ENCODE results near the gene NKAPL. TPM values are rescaled to one million over a fixed set of nuclear protein-coding genes. Genes with fewer than 3 reads are reported as not detected.

NKAPL gene
- total and polyA plus RNA-seq, 10 of the 15 experiments (the other 5 are each of a cell fraction or from before 2014, with no cell fraction given) = 0.10 to 0.48 (median 0.19) TPM; not detected in 1

GRCh38 chr6:28281288-28282064, 22.4 kb downstream of the NKAPL start, which contains the start of gene PGBD1 (continued):
- no peak for TF ChIP-seq ZNF687 (IDR thresholded peaks at IDR 0.05)
- TF ChIP-seq NKRF (conservative IDR thresholded peaks at IDR 0.05) = no peak
- no peak for TF ChIP-seq MYC (IDR thresholded peaks at IDR 0.05; ENCODE audit: insufficient read depth, insufficient read length, insufficient replicate concordance, low read length, severe bottlenecking)
- TF ChIP-seq TCF3 (IDR thresholded peaks at IDR 0.05; ENCODE audit: borderline replicate concordance, insufficient read depth, low read depth, low read length) = no peak
- no peak for TF ChIP-seq YBX1 (IDR thresholded peaks at IDR 0.05)
- TF ChIP-seq NR2C2 (IDR thresholded peaks at IDR 0.05; ENCODE audit: borderline replicate concordance, control insufficient read depth, insufficient read length, low read depth) = no peak
- no peak for TF ChIP-seq USF2 (IDR thresholded peaks at IDR 0.05; ENCODE audit: borderline replicate concordance, low read depth, low read length)
- TF ChIP-seq BCL11A (IDR thresholded peaks at IDR 0.05; ENCODE audit: low read depth, low read length) = no peak
- TF ChIP-seq ZBED1 (IDR thresholded peaks at IDR 0.05; ENCODE audit: borderline replicate concordance) = no peak
- no peak for TF ChIP-seq IRF4 (IDR thresholded peaks at IDR 0.05; ENCODE audit: low read depth, low read length)
- TF ChIP-seq POLR2A (IDR thresholded peaks at IDR 0.05; ENCODE audit: low read depth, low read length) = peak; percentile 72
- TF ChIP-seq MTA3 (IDR thresholded peaks at IDR 0.05; ENCODE audit: borderline replicate concordance, low read length) = no peak
- no peak for TF ChIP-seq ASH2L (IDR thresholded peaks at IDR 0.05; ENCODE audit: borderline replicate concordance, low read depth)
- 0 out of 2 replicates have a peak, but pooled peaks have one; percentile 47 for TF ChIP-seq YY1 (IDR thresholded peaks at IDR 0.05; ENCODE audit: low read depth, low read length)
- TF ChIP-seq RFX5 (IDR thresholded peaks at IDR 0.05; ENCODE audit: low read depth, low read length) = no peak
- no peak for TF ChIP-seq TCF7 (IDR thresholded peaks at IDR 0.05; ENCODE audit: borderline replicate concordance)
- no peak for TF ChIP-seq ELK1 (IDR thresholded peaks at IDR 0.05; ENCODE audit: low read depth, low read length)
- TF ChIP-seq CTCF (IDR thresholded peaks at IDR 0.05 in 2 of 3, conservative IDR thresholded peaks at IDR 0.05 in 1 of 3; ENCODE audit: control insufficient read depth in 2 of 3, extremely low read depth in 1 of 3, insufficient read depth in 1 of 3, low read depth in 3 of 3, low read length in 3 of 3) = no peak
- TF ChIP-seq SREBF2 (IDR thresholded peaks at IDR 0.05; ENCODE audit: low read length) = no peak
- TF ChIP-seq SMARCA5 (IDR thresholded peaks at IDR 0.05) = no peak
- TF ChIP-seq POU2F2 (IDR thresholded peaks at IDR 0.05; ENCODE audit: borderline replicate concordance, low read depth, low read length) = no peak
